HFFc6 (cell line): Measurements from ENCODE around the gene TCEAL5. TPM values are rescaled to one million over a fixed set of nuclear protein-coding genes. Genes with fewer than 3 reads are reported as not detected.
"Not testable (repeated sequence)": the region's sequence is repeated elsewhere in the genome, so short reads cannot be mapped to it uniquely, and the experiment has no call there.

Source experiments
- DNase-seq: peaks from one replicate; pipeline ENCODE4 v3.0.0-alpha.2; 2018
- H3K27ac Mint-ChIP-seq: 2 replicates; pipeline ENCODE4 v1.8.0; 2020; ENCODE audit warnings: mild to moderate bottlenecking, mixed read lengths
- H3K27me3 Mint-ChIP-seq: 2 replicates; pipeline ENCODE4 v1.8.0; 2021; ENCODE audit warnings: mild to moderate bottlenecking, moderate library complexity, mixed read lengths; ENCODE audit not compliant: insufficient read depth
- H3K36me3 Mint-ChIP-seq: 2 replicates; pipeline ENCODE4 v1.8.0; 2021; ENCODE audit warnings: low read depth, mixed read lengths
- H3K4me1 Mint-ChIP-seq: 2 replicates; pipeline ENCODE4 v1.8.0; 2020; ENCODE audit warnings: low read depth, mixed read lengths
- H3K4me3 Mint-ChIP-seq: 2 replicates; pipeline ENCODE4 v1.8.0; 2020; ENCODE audit warnings: mild to moderate bottlenecking, moderate library complexity, mixed read lengths
- H3K9me3 Mint-ChIP-seq: 2 replicates; pipeline ENCODE4 v1.8.0; 2020; ENCODE audit warnings: mild to moderate bottlenecking, mixed read lengths
- CTCF ChIP-seq: fragments of 200-600 bp; sonication (generic); IDR thresholded peaks from 2 replicates; pipeline ENCODE4 v1.5.0; 2021; ENCODE audit warnings: antibody characterized with exemption, mild to moderate bottlenecking
- total RNA-seq, 6 experiments: library from RNA; stranded (reverse); fragmentation: NEBNext Ultra II Directional; extraction: Animal tissue kit (Norgen Biotek cat#: 25700); gene quantifications; 2 replicates in 1 of 6; 3 replicates in 5 of 6; pipeline ENCODE4 v1.2.3, GENCODE V29; 2021

TCEAL5 gene
- total RNA-seq, 6 experiments from 2014 or later = not detected

- Mint-ChIP-seq H3K27ac (no peak overlapping the region), H3K27me3 (peaks cover 7% of the 10 kb centered on the region; the same call in 1 of the 2 replicates), H3K4me3 (no peak overlapping the region)
Measured at GRCh38 chrX:103249805-103250204, 26.7 kb downstream of the TCEAL5 start.

GRCh38 chrX:103248553-103248952 is 28.0 kb downstream of the TCEAL5 start:
- Mint-ChIP-seq H3K9me3 (no peaks in the 10 kb centered on the region), H3K4me3 (no peak overlapping the region), H3K4me1 (peaks cover 13% of the 10 kb centered on the region), H3K27ac (no peak overlapping the region), H3K27me3 (peaks cover 4% of the 10 kb centered on the region; the same call in 1 of the 2 replicates), H3K36me3 (peaks cover 4% of the 10 kb centered on the region)
- peak; percentile 63 for TF ChIP-seq CTCF
- DNase-seq = no peak

More at GRCh38 chrX:103249805-103250204, 26.7 kb downstream of the TCEAL5 start:
- Mint-ChIP-seq H3K9me3 (no peaks in the 10 kb centered on the region), H3K36me3 (peaks cover 16% of the 10 kb centered on the region), H3K4me1 (peaks cover 21% of the 10 kb centered on the region)
- TF ChIP-seq CTCF = no peak
- no peak for DNase-seq

GRCh38 chrX:103240155-103240554 is 36.4 kb downstream of the TCEAL5 start:
- no peak for DNase-seq
- no peaks in the 10 kb centered on the region for H3K9me3 Mint-ChIP-seq

GRCh38 chrX:103236296-103236695 is 40.3 kb downstream of the TCEAL5 start:
- no peaks in the 10 kb centered on the region for H3K9me3 Mint-ChIP-seq
- peaks cover 3% of the 10 kb centered on the region; the same call in 1 of the 2 replicates for H3K27me3 Mint-ChIP-seq
- H3K4me1 Mint-ChIP-seq = no peaks in the 10 kb centered on the region
- no peaks in the 10 kb centered on the region for H3K36me3 Mint-ChIP-seq
- no peak for DNase-seq
- no peak overlapping the region for H3K27ac Mint-ChIP-seq
- H3K4me3 Mint-ChIP-seq = no peak overlapping the region
- TF ChIP-seq CTCF = no peak

More at GRCh38 chrX:103240155-103240554, 36.4 kb downstream of the TCEAL5 start:
- Mint-ChIP-seq H3K27me3 (peaks cover 13% of the 10 kb centered on the region), H3K36me3 (no peaks in the 10 kb centered on the region), H3K4me3 (no peak overlapping the region), H3K4me1 (no peaks in the 10 kb centered on the region), H3K27ac (no peak overlapping the region)
- TF ChIP-seq CTCF = no peak

- not testable (repeated sequence) for H3K36me3 Mint-ChIP-seq, H3K27me3 Mint-ChIP-seq, H3K27ac Mint-ChIP-seq, H3K4me1 Mint-ChIP-seq, H3K4me3 Mint-ChIP-seq, H3K9me3 Mint-ChIP-seq, DNase-seq
Measured at GRCh38 chrX:103235608-103236007, 40.9 kb downstream of the TCEAL5 start.

GRCh38 chrX:103234869-103235268 is 41.7 kb downstream of the TCEAL5 start:
- H3K27me3 Mint-ChIP-seq = peaks cover 3% of the 10 kb centered on the region; the same call in 1 of the 2 replicates
- H3K36me3 Mint-ChIP-seq = no peaks in the 10 kb centered on the region
- no peaks in the 10 kb centered on the region for H3K4me1 Mint-ChIP-seq
- no peak for DNase-seq
- no peaks in the 10 kb centered on the region for H3K9me3 Mint-ChIP-seq
- no peak overlapping the region for H3K4me3 Mint-ChIP-seq
- no peak overlapping the region for H3K27ac Mint-ChIP-seq
- no peak for TF ChIP-seq CTCF
